Activated CD4-positive, alpha-beta T cell treated with anti-CD3 and anti-CD28 coated beads, Interleukin-2, amount 10 ng/mL, durations not matched to agents 24 days and 14 days (primary cell): Measurements from ENCODE around the gene PPARGC1A. TPM values are rescaled to one million over a fixed set of nuclear protein-coding genes. Genes with fewer than 3 reads are reported as not detected.

Source experiments
- DNase-seq: peaks from one replicate; pipeline ENCODE4 v3.0.0; 2022
- H3K27ac Mint-ChIP-seq: one replicate; pipeline ENCODE4 v1.8.0; 2022; ENCODE audit warnings: mild to moderate bottlenecking, mixed read lengths
- H3K27me3 Mint-ChIP-seq: one replicate; pipeline ENCODE4 v1.8.0; 2022; ENCODE audit warnings: mixed read lengths
- H3K36me3 Mint-ChIP-seq: one replicate; pipeline ENCODE4 v1.8.0; 2022; ENCODE audit warnings: low read depth, mild to moderate bottlenecking, mixed read lengths
- H3K4me1 Mint-ChIP-seq: one replicate; pipeline ENCODE4 v1.8.0; 2021; ENCODE audit warnings: mixed read lengths
- H3K4me3 Mint-ChIP-seq: one replicate; pipeline ENCODE4 v1.8.0; 2022; ENCODE audit warnings: mild to moderate bottlenecking, moderate library complexity, mixed read lengths
- H3K9me3 Mint-ChIP-seq: one replicate; pipeline ENCODE4 v1.8.0; 2021; ENCODE audit warnings: mixed read lengths
- intact Hi-C: fragments of 100-400 bp; cut with micrococcal nuclease; formaldehyde crosslinking; loops from one replicate; pipeline ENCODE4 v1.15.1; 2023
- total RNA-seq: library from RNA; stranded (reverse); gene quantifications from 2 replicates; pipeline ENCODE4 v1.2.3, GENCODE V29; 2022

PPARGC1A gene
- total RNA-seq, 1 donor from 2014 or later = not detected

- no peak for DNase-seq
- Mint-ChIP-seq H3K9me3 (no peaks in the 10 kb centered on the region), H3K27ac (no peak overlapping the region), H3K4me3 (no peak overlapping the region), H3K27me3 (no peaks in the 10 kb centered on the region), H3K4me1 (no peaks in the 10 kb centered on the region), H3K36me3 (no peaks in the 10 kb centered on the region)
- intact Hi-C loops = no loop called here
Observed at GRCh38 chr4:23922013-23922412, 32.2 kb upstream of the PPARGC1A start.

- H3K36me3 Mint-ChIP-seq = no peaks in the 10 kb centered on the region
- H3K27ac Mint-ChIP-seq = no peak overlapping the region
- H3K4me1 Mint-ChIP-seq = no peaks in the 10 kb centered on the region
- no peaks in the 10 kb centered on the region for H3K9me3 Mint-ChIP-seq
- no peaks in the 10 kb centered on the region for H3K27me3 Mint-ChIP-seq
- intact Hi-C loops = no loop called here
- no peak for DNase-seq
- H3K4me3 Mint-ChIP-seq = no peak overlapping the region
Observed at GRCh38 chr4:23921447-23921845, 31.6 kb upstream of the PPARGC1A start.

GRCh38 chr4:23920716-23921446 lies 31.0 kb upstream of the PPARGC1A start:
- intact Hi-C loops = no loop called here
- H3K4me1 Mint-ChIP-seq = no peaks in the 10 kb centered on the region
- H3K4me3 Mint-ChIP-seq = no peak overlapping the region
- H3K27ac Mint-ChIP-seq = no peak overlapping the region
- H3K9me3 Mint-ChIP-seq = no peaks in the 10 kb centered on the region
- no peaks in the 10 kb centered on the region for H3K36me3 Mint-ChIP-seq
- DNase-seq = no peak
- H3K27me3 Mint-ChIP-seq = no peaks in the 10 kb centered on the region

- Mint-ChIP-seq H3K4me3 (no peak overlapping the region), H3K36me3 (no peaks in the 10 kb centered on the region), H3K27ac (no peak overlapping the region), H3K27me3 (no peaks in the 10 kb centered on the region), H3K4me1 (no peaks in the 10 kb centered on the region), H3K9me3 (no peaks in the 10 kb centered on the region)
- intact Hi-C loops = no loop called here
- no peak for DNase-seq
Observed at GRCh38 chr4:23920296-23920695, 30.4 kb upstream of the PPARGC1A start.

GRCh38 chr4:23916282-23916681 lies 26.4 kb upstream of the PPARGC1A start:
- no peaks in the 10 kb centered on the region for H3K4me1 Mint-ChIP-seq
- no peaks in the 10 kb centered on the region for H3K27me3 Mint-ChIP-seq
- H3K36me3 Mint-ChIP-seq = no peaks in the 10 kb centered on the region
- H3K9me3 Mint-ChIP-seq = no peaks in the 10 kb centered on the region
- H3K27ac Mint-ChIP-seq = no peak overlapping the region
- no peak overlapping the region for H3K4me3 Mint-ChIP-seq
- no peak for DNase-seq
- intact Hi-C loops = no loop called here

GRCh38 chr4:23915459-23916132 lies 25.7 kb upstream of the PPARGC1A start:
- no peaks in the 10 kb centered on the region for H3K9me3 Mint-ChIP-seq
- H3K27me3 Mint-ChIP-seq = no peaks in the 10 kb centered on the region
- intact Hi-C loops = no loop called here
- DNase-seq = no peak
- H3K4me1 Mint-ChIP-seq = no peaks in the 10 kb centered on the region
- H3K36me3 Mint-ChIP-seq = no peaks in the 10 kb centered on the region
- H3K4me3 Mint-ChIP-seq = no peak overlapping the region
- no peak overlapping the region for H3K27ac Mint-ChIP-seq

- intact Hi-C loops = no loop called here
- Mint-ChIP-seq H3K36me3 (no peaks in the 10 kb centered on the region), H3K4me3 (no peak overlapping the region), H3K4me1 (no peaks in the 10 kb centered on the region), H3K27me3 (no peaks in the 10 kb centered on the region), H3K9me3 (no peaks in the 10 kb centered on the region), H3K27ac (no peak overlapping the region)
- no peak for DNase-seq
Observed at GRCh38 chr4:23911675-23912455, 22.0 kb upstream of the PPARGC1A start.

GRCh38 chr4:23909671-23910070 lies 19.8 kb upstream of the PPARGC1A start:
- Mint-ChIP-seq H3K9me3 (no peaks in the 10 kb centered on the region), H3K36me3 (no peaks in the 10 kb centered on the region)

GRCh38 chr4:23906839-23907238 lies 17.0 kb upstream of the PPARGC1A start:
- DNase-seq = no peak
- Mint-ChIP-seq H3K27me3 (no peaks in the 10 kb centered on the region), H3K9me3 (no peaks in the 10 kb centered on the region), H3K36me3 (no peaks in the 10 kb centered on the region), H3K27ac (no peak overlapping the region), H3K4me3 (no peak overlapping the region), H3K4me1 (no peaks in the 10 kb centered on the region)
- intact Hi-C loops = no loop called here

More at GRCh38 chr4:23909671-23910070, 19.8 kb upstream of the PPARGC1A start:
- Mint-ChIP-seq H3K27me3 (no peaks in the 10 kb centered on the region), H3K27ac (no peak overlapping the region), H3K4me3 (no peak overlapping the region), H3K4me1 (no peaks in the 10 kb centered on the region)
- no peak for DNase-seq
- intact Hi-C loops = no loop called here

GRCh38 chr4:23904639-23905071 lies 14.8 kb upstream of the PPARGC1A start:
- Mint-ChIP-seq H3K27ac (no peak overlapping the region), H3K27me3 (no peaks in the 10 kb centered on the region), H3K4me1 (no peaks in the 10 kb centered on the region), H3K4me3 (no peak overlapping the region), H3K9me3 (no peaks in the 10 kb centered on the region), H3K36me3 (no peaks in the 10 kb centered on the region)
- no peak for DNase-seq
- intact Hi-C loops = no loop called here

- H3K9me3 Mint-ChIP-seq = no peaks in the 10 kb centered on the region
- no peak overlapping the region for H3K4me3 Mint-ChIP-seq
- no peaks in the 10 kb centered on the region for H3K27me3 Mint-ChIP-seq
- no peak for DNase-seq
- H3K36me3 Mint-ChIP-seq = no peaks in the 10 kb centered on the region
- no peaks in the 10 kb centered on the region for H3K4me1 Mint-ChIP-seq
- no peak overlapping the region for H3K27ac Mint-ChIP-seq
- intact Hi-C loops = no loop called here
Observed at GRCh38 chr4:23903859-23904438, 14.1 kb upstream of the PPARGC1A start.

GRCh38 chr4:23902222-23902804 lies 12.5 kb upstream of the PPARGC1A start:
- Mint-ChIP-seq H3K27me3 (no peaks in the 10 kb centered on the region), H3K27ac (no peak overlapping the region), H3K4me1 (no peaks in the 10 kb centered on the region), H3K36me3 (no peaks in the 10 kb centered on the region), H3K9me3 (no peaks in the 10 kb centered on the region), H3K4me3 (no peak overlapping the region)
- intact Hi-C loops = no loop called here
- no peak for DNase-seq

GRCh38 chr4:23900636-23901035 lies 10.8 kb upstream of the PPARGC1A start:
- Mint-ChIP-seq H3K4me1 (no peaks in the 10 kb centered on the region), H3K27me3 (no peaks in the 10 kb centered on the region), H3K4me3 (no peak overlapping the region), H3K36me3 (no peaks in the 10 kb centered on the region), H3K9me3 (no peaks in the 10 kb centered on the region), H3K27ac (no peak overlapping the region)
- intact Hi-C loops = no loop called here
- no peak for DNase-seq
